ENCODE measurements around the gene PLD6.
"Not testable (repeated sequence)": the region's sequence is repeated elsewhere in the genome, so short reads cannot be mapped to it uniquely, and the experiment has no call there.

The PLD6 gene

GRCh38 chr17:17177176-17177575 is 29.0 kb downstream of the PLD6 start:
- DNase-seq: no peak

- no peak for DNase-seq
Measured at GRCh38 chr17:17176341-17176740, 29.8 kb downstream of the PLD6 start.

- no peak for DNase-seq
Measured at GRCh38 chr17:17175917-17176316, 30.2 kb downstream of the PLD6 start.

GRCh38 chr17:17175340-17175739 is 30.8 kb downstream of the PLD6 start:
- DNase-seq: no peak

- DNase-seq: no peak
Measured at GRCh38 chr17:17173921-17174320, 32.2 kb downstream of the PLD6 start.

- DNase-seq: no peak
Measured at GRCh38 chr17:17172990-17173389, 33.1 kb downstream of the PLD6 start.

GRCh38 chr17:17172001-17172939 is 33.9 kb downstream of the PLD6 start:
- peak in 1 of 56 donors; percentile 12 for DNase-seq

GRCh38 chr17:17171186-17171585 is 34.9 kb downstream of the PLD6 start:
- DNase-seq: no peak

- peak in 1 of 56 donors; percentile 17 for DNase-seq
Measured at GRCh38 chr17:17170346-17170985, 35.7 kb downstream of the PLD6 start.

- DNase-seq: no peak
Measured at GRCh38 chr17:17169396-17169795, 36.7 kb downstream of the PLD6 start.

GRCh38 chr17:17168401-17168800 is 37.7 kb downstream of the PLD6 start:
- DNase-seq: no peak

- DNase-seq: no peak
Measured at GRCh38 chr17:17167986-17168385, 38.1 kb downstream of the PLD6 start.

GRCh38 chr17:17167356-17167755 is 38.8 kb downstream of the PLD6 start:
- no peak for DNase-seq

GRCh38 chr17:17166446-17166845 is 39.7 kb downstream of the PLD6 start:
- no peak for DNase-seq

GRCh38 chr17:17165666-17166308 is 40.3 kb downstream of the PLD6 start:
- no peak for DNase-seq

- DNase-seq: no peak
Measured at GRCh38 chr17:17164676-17165075, 41.5 kb downstream of the PLD6 start.

GRCh38 chr17:17164156-17164555 is 42.0 kb downstream of the PLD6 start:
- no peak for DNase-seq

GRCh38 chr17:17161759-17162158 is 44.4 kb downstream of the PLD6 start:
- no peak for DNase-seq

- no peak for DNase-seq
Measured at GRCh38 chr17:17161121-17161520, 45.0 kb downstream of the PLD6 start.

GRCh38 chr17:17159571-17159970 is 46.6 kb downstream of the PLD6 start:
- peak in 3 of 56 donors; percentile 20 to 41 (median 29) for DNase-seq

- DNase-seq: not testable (repeated sequence)
Measured at GRCh38 chr17:17158506-17158905, 47.6 kb downstream of the PLD6 start.

- no peak for DNase-seq
Measured at GRCh38 chr17:17157041-17157440, 49.1 kb downstream of the PLD6 start.

All from nucleus accumbens (tissue), 56 donors.